GM21360 (cell line): ENCODE data around the gene ANKRD65.
"Not testable (repeated sequence)": the region's sequence is repeated elsewhere in the genome, so short reads cannot be mapped to it uniquely, and the experiment has no call there.

Experiments
- ATAC-seq: cut with Tn5 transposase; IDR thresholded peaks from one replicate; pipeline ENCODE4 v1.9.1; 2021; ENCODE audit warnings: mild to moderate bottlenecking, moderate library complexity; ENCODE audit not compliant: unreplicated experiment

The ANKRD65 gene

GRCh38 chr1:1430992-1431844 is 10.1 kb upstream of the ANKRD65 start:
- no peak for ATAC-seq

GRCh38 chr1:1430114-1430982 is 9.3 kb upstream of the ANKRD65 start:
- ATAC-seq, result no peak

- no peak for ATAC-seq
Observed at GRCh38 chr1:1429671-1430073, 8.6 kb upstream of the ANKRD65 start.

- ATAC-seq, result not testable (repeated sequence)
Observed at GRCh38 chr1:1428967-1429366, 7.9 kb upstream of the ANKRD65 start.

GRCh38 chr1:1428174-1428573 is 7.1 kb upstream of the ANKRD65 start:
- no peak for ATAC-seq

GRCh38 chr1:1427820-1428148 is 6.7 kb upstream of the ANKRD65 start:
- no peak for ATAC-seq

GRCh38 chr1:1427106-1427819 is 6.2 kb upstream of the ANKRD65 start:
- ATAC-seq, result no peak

GRCh38 chr1:1426496-1427105 is 5.5 kb upstream of the ANKRD65 start:
- no peak for ATAC-seq

GRCh38 chr1:1425753-1426495 is 4.8 kb upstream of the ANKRD65 start:
- ATAC-seq, result no peak

- no peak for ATAC-seq
Observed at GRCh38 chr1:1425426-1425752, 4.3 kb upstream of the ANKRD65 start.

- ATAC-seq, result no peak
Observed at GRCh38 chr1:1424707-1425106, 3.6 kb upstream of the ANKRD65 start.

GRCh38 chr1:1423245-1423597 is 2.1 kb upstream of the ANKRD65 start:
- no peak for ATAC-seq

GRCh38 chr1:1422465-1423244 is 1.6 kb upstream of the ANKRD65 start:
- ATAC-seq, result no peak

GRCh38 chr1:1421907-1422464 is 910 bp upstream of the ANKRD65 start:
- ATAC-seq, result no peak

GRCh38 chr1:1420654-1421141 is 378 bp downstream of the ANKRD65 start:
- ATAC-seq, result no peak

GRCh38 chr1:1419813-1420653 is 1.0 kb downstream of the ANKRD65 start:
- ATAC-seq, result no peak

- no peak for ATAC-seq
Observed at GRCh38 chr1:1419363-1419812, 1.7 kb downstream of the ANKRD65 start.
